Chondrocyte (in vitro differentiated cells): ENCODE measurements around the gene MBNL2. TPM values are rescaled to one million over a fixed set of nuclear protein-coding genes. Genes with fewer than 3 reads are reported as not detected.
A peak's percentile ranks its signal among the peaks of the same experiment; 100 is the strongest.

Source experiments
- DNase-seq: peaks from one replicate; pipeline ENCODE4 v3.0.0; 2021; ENCODE audit warnings: mixed read lengths, low spot score
- H3K27ac Mint-ChIP-seq: one replicate; pipeline ENCODE4 v1.8.0; 2021; ENCODE audit warnings: mild to moderate bottlenecking, moderate library complexity, mixed read lengths; ENCODE audit not compliant: unreplicated experiment
- H3K27me3 Mint-ChIP-seq: 2 replicates; pipeline ENCODE4 v1.8.0; 2021; ENCODE audit warnings: low read depth, mixed read lengths
- H3K36me3 Mint-ChIP-seq: 2 replicates; pipeline ENCODE4 v1.8.0; 2021; ENCODE audit warnings: low read depth, mixed read lengths
- H3K4me1 Mint-ChIP-seq: 2 replicates; pipeline ENCODE4 v1.8.0; 2021; ENCODE audit warnings: low read depth, mild to moderate bottlenecking, mixed read lengths
- H3K4me3 Mint-ChIP-seq: one replicate; pipeline ENCODE4 v1.8.0; 2021; ENCODE audit warnings: mild to moderate bottlenecking, moderate library complexity, mixed read lengths; ENCODE audit not compliant: unreplicated experiment
- H3K9me3 Mint-ChIP-seq: 2 replicates; pipeline ENCODE4 v1.8.0; 2021; ENCODE audit warnings: low read depth, mixed read lengths
- CTCF ChIP-seq: fragments of 200-600 bp; sonication (generic); IDR thresholded peaks from 2 replicates; pipeline ENCODE4 v1.5.0; 2021; ENCODE audit warnings: antibody characterized with exemption, mild to moderate bottlenecking, moderate library complexity
- total RNA-seq: library from RNA; stranded (reverse); gene quantifications from 3 replicates; pipeline ENCODE4 v1.2.1, GENCODE V29; 2021

Gene MBNL2
- total RNA-seq, 1 donor from 2014 or later, result 41.3 TPM

DNA sequence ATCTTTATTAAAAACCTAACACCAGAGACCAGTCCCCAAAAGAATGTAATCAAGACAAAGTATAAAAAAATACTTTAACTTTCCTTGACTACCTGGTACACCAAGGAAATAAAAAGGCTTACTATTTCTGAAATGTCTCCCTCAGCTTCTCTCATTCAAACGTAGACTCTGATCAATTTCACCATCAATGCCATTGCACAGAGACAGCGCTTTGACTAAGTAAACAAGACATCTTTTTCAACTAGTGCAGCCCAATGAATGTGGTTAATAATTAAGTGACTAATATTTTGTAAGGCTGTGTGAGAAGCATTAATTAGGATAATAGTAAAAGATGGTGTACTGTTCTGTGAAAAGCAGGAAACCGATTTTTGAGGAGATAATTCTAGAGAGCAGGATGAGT lies 204.6 kb downstream of the MBNL2 start:
- peaks cover 20% of the 10 kb centered on the region for H3K4me1 Mint-ChIP-seq
- H3K36me3 Mint-ChIP-seq, result no peaks in the 10 kb centered on the region
- H3K9me3 Mint-ChIP-seq, result peaks cover 2% of the 10 kb centered on the region
- no peak for TF ChIP-seq CTCF
- no peak overlapping the region for H3K27ac Mint-ChIP-seq
- no peaks in the 10 kb centered on the region for H3K27me3 Mint-ChIP-seq
- H3K4me3 Mint-ChIP-seq, result no peak overlapping the region
- DNase-seq, result no peak

DNA sequence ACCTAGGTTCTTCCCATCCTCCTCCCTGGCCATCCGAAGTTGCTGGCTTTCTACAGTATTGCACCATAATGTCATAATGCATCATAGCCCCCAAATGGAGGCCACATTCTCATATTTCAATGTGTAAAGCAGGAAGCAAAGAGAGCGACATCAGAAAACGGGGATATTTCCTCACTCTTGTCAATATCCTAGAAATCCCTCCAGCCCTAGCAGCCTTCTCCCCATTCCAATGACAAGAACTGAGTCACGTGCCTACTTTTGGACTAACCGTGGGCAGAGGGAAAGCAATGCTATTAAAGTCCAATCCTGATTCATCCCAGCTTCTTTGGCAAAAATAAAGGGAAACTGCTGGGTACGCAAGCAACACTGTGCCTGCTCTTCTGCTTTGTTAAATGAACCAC lies 207.5 kb downstream of the MBNL2 start:
- Mint-ChIP-seq H3K36me3 (no peaks in the 10 kb centered on the region), H3K4me3 (no peak overlapping the region), H3K9me3 (peaks cover 2% of the 10 kb centered on the region), H3K4me1 (peaks cover 26% of the 10 kb centered on the region), H3K27ac (no peak overlapping the region), H3K27me3 (no peaks in the 10 kb centered on the region)
- no peak for TF ChIP-seq CTCF
- DNase-seq, result no peak

DNA sequence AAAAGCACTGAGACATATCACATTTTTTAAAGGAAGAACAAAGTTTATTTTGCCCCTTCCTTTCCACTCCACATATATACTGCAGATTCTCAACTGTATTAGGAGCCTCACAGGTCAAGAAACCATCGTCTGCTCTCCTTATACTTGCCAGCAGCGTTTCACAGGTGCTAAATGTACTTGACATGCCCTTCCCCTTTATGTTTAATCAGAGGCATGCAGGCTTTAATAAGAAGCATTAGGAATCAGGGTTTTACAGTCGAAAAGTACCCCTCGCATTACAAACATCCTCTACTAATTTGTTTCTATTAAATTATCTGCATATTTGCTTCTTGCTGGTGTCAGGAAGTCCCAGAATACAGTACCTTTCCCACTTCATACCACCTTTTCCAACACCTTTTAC lies 208.2 kb downstream of the MBNL2 start:
- no peak overlapping the region for H3K4me3 Mint-ChIP-seq
- H3K27me3 Mint-ChIP-seq, result no peaks in the 10 kb centered on the region
- TF ChIP-seq CTCF, result no peak
- peaks cover 2% of the 10 kb centered on the region for H3K9me3 Mint-ChIP-seq
- H3K36me3 Mint-ChIP-seq, result no peaks in the 10 kb centered on the region
- no peak overlapping the region for H3K27ac Mint-ChIP-seq
- no peak for DNase-seq
- H3K4me1 Mint-ChIP-seq, result peaks cover 31% of the 10 kb centered on the region

GRCh38 chr13:97431171-97431764 lies 209.1 kb downstream of the MBNL2 start:
- no peaks in the 10 kb centered on the region for H3K36me3 Mint-ChIP-seq
- H3K27ac Mint-ChIP-seq, result no peak overlapping the region
- H3K27me3 Mint-ChIP-seq, result no peaks in the 10 kb centered on the region
- peak overlapping the region; percentile 94 for H3K4me3 Mint-ChIP-seq
- peaks cover 39% of the 10 kb centered on the region for H3K4me1 Mint-ChIP-seq
- H3K9me3 Mint-ChIP-seq, result no peaks in the 10 kb centered on the region
- no peak for DNase-seq
- no peak for TF ChIP-seq CTCF

- Mint-ChIP-seq H3K27ac (peak overlapping the region; percentile 100), H3K36me3 (no peaks in the 10 kb centered on the region), H3K4me3 (peak overlapping the region; percentile 94), H3K27me3 (no peaks in the 10 kb centered on the region), H3K4me1 (peaks cover 45% of the 10 kb centered on the region), H3K9me3 (no peaks in the 10 kb centered on the region)
- TF ChIP-seq CTCF, result no peak
- no peak for DNase-seq
These were observed 210.2 kb downstream of the MBNL2 start for GRCh38 chr13:97432232-97432916.
